Heart left ventricle (tissue), 13 donors: ENCODE measurements around the gene COG4.

ENCODE experiments used
- CTCF ChIP-seq, 12 donors: fragments of 200-600 bp; sonication (generic) in 4 of 12; IDR thresholded peaks; one replicate each; pipeline versions ENCODE4 v1.5.0 to v1.8.0; 2018 to 2022; ENCODE audit warnings: antibody characterized with exemption in 12 of 12, mild to moderate bottlenecking in 5 of 12
- POLR2A ChIP-seq, 2 donors: fragments of 450-650 bp; IDR thresholded peaks; one replicate each; pipeline ENCODE4 v1.6.1; 2017; ENCODE audit warnings: antibody characterized with exemption in 2 of 2, mild to moderate bottlenecking in 2 of 2, moderate library complexity in 2 of 2
- donor health status: ischemic (EF 13 %, LVEDD 7.1; RV severe dilation, severe dysfunction).
- donor health status: DM: no; HTN: yes; CAD: no.
- donor health status: DM: no; HTN: no; CAD: no.
- donor health status: ischemic (EF 25% LVEDD 6.9; RV normal size, moderate dysfunction).
- donor health status: ischemic (EF 25% LVEDD 5.7; RV mildly dilated, moderate dysfunction).
- donor health status: ischemic (EF 35%, LVEDD 5.7; RV mildly dilated, moderate dysfunction).
- donor health status: nonischemic (EF 11% LVEDD 7.7; RV severe dilation, severe dysfunction).
- donor health status: DM: yes; HTN: yes; CAD: no.
- donor health status: PGD.
- donor health status: ischemic (EF 29% LVEDD 5.4; RV normal size, mild dysfunction).
- donor health status: nonischemic (EF 23%, LVEDD 6.1; RV moderate dilation, normal function).

GRCh38 chr16:70494777-70495176, 28.6 kb downstream of the COG4 start:
- TF ChIP-seq CTCF (IDR thresholded peaks at IDR 0.05) (no peak), POLR2A (IDR thresholded peaks at IDR 0.05) (no peak)
